GM18519 (cell line): ENCODE results near the gene KCNB1.

Experiments used
- ATAC-seq: cut with Tn5 transposase; IDR thresholded peaks from one replicate; pipeline ENCODE4 v1.9.1; 2021; ENCODE audit warnings: mild to moderate bottlenecking, moderate library complexity; ENCODE audit not compliant: unreplicated experiment, low FRiP score

KCNB1 gene

DNA sequence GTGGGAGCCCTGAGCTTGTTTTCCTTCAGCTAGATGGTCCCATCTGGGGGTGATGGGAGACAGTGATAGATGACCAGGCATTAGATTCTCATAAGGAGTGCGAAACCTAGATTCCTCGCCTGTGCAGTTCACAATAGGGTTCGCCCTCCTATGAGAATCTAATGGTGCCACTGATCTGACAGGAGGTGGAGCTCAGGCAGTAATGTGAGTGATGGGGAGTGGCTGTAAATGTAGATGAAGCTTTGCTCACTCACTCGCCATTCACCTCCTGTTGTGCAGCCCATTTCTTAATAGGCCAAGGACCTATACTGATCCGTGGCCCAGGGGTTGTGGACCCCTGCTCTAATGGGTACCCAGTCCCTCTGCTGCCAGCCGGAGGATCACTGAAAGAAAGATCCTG, 20.7 kb upstream of the KCNB1 start:
- no peak for ATAC-seq

DNA sequence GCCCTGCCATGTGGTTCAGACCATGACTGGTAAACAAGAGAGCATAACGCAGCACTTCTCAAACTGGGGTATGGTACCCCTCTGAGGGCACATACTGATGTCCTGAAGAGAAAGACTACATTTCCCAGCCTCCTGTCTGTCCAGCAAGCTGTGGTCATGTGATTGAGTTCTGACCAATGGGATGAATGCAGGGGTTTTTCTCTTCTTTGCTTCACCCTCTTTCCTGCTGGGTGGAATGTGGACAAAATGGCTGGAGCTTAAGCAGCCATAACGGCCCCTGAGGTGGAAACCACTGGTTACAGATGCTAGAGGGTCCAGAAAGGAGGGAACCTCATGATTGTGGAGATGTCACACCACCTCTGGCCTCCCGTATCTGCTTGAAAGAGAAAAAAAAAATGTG, 19.4 kb upstream of the KCNB1 start:
- no peak for ATAC-seq

DNA sequence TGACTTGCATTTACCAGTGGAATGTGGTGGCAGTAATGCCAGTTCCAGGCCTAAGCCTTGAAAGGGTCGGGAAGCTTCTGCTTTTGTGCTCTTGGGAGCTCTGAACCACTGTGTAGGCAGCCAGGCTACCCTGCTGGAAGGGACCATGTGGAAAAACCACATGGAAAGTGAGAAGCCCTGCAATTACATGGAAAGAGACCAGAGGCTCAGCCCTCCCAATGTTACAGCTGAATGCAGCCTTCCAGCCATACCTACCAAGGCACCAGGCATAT, 14.9 kb upstream of the KCNB1 start:
- ATAC-seq, result no peak

GRCh38 chr20:49496553-49497397, 14.3 kb upstream of the KCNB1 start:
- no peak for ATAC-seq

DNA sequence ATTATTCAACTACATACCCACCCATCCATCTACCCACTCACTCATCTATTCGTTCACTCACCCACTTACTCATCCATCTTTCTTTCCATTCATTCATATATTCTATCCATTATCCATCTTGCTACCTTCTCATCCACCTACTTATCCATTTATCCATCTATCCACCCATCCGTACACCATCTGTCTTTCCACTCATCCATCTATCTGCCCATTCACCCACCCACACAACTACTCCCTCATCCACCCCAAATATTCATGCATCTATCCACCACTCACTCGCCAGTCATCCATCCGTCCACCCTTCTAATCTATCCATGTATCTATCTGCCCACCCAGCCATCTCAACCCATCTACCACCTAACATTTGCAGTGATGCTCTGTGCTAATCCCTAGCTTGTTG, 13.6 kb upstream of the KCNB1 start:
- no peak for ATAC-seq

DNA sequence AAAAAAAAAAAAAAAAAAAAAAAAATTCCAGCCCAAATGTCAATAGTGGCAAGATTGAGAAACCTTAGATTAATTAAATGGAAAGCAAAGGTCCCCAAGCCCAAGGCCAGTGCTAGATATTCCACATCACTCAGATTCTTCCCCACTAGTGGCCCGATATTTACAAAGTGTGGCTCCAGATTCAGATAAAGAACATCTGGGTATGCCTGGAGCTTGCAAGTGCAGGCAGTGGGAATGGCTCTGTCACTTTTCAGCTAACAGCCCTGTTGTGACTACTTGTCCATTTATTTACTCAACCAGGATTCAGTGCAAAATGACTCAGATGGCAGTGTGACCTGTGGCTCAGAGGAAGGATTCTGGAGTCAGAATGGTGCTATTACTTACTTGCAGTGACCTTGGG, 8.2 kb upstream of the KCNB1 start:
- no peak for ATAC-seq

DNA sequence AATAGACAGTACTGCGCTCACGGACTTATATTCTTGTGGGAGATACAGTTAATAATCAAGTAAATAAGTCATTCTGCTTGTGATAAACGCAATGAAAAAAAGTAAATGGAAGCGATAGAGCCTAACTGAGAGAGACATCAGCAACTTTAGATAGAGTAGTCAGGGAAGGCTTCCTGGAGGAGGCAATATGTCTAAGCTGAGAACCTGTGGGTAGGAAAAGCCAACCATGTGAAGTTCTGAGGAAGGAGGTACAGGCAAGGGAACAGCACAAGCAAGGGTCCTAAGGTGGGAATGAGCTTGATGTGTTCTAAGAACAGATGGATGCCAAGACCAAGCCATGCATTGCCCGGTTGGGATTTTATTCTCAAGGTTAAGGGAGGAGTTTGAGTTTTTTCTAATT, 7.2 kb upstream of the KCNB1 start:
- ATAC-seq, result no peak

- no peak for ATAC-seq
Observed at GRCh38 chr20:49486064-49486463, 3.6 kb upstream of the KCNB1 start.

DNA sequence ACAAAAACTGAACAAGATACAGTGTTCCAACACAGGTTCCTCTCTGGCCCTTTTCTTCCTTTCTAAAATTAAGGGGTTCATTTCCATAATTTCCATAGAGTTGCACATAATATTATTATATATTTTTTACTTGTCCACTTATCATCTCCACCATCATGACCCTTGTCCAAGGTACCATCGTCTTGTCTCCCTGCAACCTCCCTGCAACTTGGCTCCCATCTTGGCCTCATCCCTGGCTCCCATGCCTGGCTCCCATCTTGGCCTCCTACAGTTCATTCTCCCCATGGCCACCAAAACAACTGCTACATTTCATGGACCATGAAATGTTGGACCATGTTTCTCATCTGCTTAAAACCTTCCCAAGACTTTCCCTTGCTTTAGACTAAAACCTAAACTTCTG, 3.1 kb upstream of the KCNB1 start:
- ATAC-seq, result no peak

- no peak for ATAC-seq
Observed at GRCh38 chr20:49484180-49485140, 2.0 kb upstream of the KCNB1 start.

DNA sequence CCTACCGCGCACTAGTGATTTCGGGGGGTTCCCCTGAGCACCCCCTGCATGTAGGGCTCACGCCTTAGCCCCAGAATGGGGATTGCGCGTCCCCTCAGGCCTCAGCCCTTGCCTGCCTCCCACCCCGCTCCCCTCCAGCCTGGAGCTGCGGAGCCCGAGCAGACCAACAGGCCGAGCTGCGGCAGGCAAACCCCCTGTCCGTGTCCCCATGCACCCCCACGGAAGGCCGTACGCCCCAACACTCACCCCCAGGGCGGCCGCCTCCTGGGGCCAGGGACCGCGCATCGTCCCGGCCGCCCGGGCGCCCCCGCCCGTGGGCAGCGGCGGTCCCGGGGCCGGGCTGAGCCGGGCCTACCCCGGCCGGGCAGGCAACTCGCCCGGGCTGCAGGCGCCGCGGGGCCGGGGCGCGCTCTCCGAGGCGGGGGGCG, 1.2 kb upstream of the KCNB1 start:
- no peak for ATAC-seq

DNA sequence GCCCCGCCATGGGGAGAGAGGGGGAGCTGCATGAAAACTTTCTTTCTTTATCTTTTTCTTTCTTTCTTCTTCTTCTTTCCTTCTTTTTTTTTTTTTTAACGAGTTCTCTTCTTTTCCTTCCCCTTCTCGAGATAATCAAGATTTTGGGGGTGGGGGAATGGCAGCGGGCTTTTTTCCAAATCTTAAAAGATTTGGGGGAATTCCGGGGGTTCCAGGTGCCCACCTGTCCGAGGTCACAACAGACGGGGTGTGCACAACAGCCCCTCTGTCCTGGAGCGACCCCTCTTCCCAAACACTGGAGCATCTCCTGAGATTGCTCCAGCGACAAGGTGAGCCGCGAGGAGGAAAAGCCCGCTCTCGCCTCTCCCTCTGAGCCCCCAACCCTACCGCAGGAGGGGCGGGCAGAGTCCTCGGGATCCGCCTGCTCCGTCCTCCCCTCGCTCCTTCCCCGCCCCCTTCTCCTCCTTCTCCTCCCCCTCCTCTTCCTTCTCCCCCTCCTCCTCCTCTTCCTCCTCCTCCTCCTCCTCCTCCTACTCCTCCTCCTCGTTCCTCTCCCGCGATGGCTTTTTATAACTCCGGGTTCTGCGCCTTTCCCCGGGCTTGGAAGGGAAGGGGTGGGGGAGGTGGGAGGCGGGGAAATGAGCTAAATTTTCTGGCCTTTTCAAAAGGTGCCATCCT, 689 bp upstream of the KCNB1 start:
- ATAC-seq, result no peak

DNA sequence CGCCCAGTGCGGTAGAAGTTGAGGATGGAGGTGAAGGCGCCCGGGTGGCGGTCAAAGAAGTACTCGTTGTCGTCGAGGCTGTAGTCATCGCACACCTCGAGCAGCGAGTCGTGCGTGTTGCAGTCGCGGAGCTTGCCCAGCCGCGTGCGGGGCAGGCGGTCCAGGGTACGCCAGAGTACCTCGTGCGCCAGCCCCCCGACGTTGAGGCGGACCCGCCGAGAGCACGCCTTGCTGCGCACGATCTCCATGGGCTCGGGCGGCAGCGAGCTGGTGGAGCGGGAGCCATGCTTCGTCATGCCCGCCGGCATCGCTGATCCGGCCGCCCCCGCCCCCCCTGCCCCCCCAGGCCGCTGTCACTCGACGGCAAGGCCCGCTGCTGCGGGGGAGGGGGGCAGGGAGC, 295 bp downstream of the KCNB1 start:
- ATAC-seq, result no peak

GRCh38 chr20:49481116-49481515, 1.4 kb downstream of the KCNB1 start:
- ATAC-seq, result no peak

- ATAC-seq, result no peak
Observed at GRCh38 chr20:49480236-49480635, 2.2 kb downstream of the KCNB1 start.

DNA sequence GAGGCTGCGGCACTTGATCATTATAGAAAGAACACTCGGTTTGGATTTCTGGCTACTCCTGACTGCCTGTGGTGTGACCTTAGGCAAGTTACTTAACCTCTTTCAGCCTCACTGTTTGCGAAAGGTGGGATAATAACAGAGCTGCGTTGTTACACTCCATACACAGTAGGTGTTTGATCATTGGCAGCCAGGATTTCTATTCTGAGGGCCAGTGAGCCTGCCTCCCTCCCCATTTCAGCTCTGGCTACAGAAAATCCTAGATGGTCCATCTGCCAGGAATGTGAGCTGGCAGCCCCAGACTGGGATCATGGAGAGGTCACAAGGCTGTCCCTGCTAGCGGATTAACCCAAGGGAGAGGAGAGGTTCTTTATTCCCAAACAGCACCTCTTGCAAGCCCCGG, 2.7 kb downstream of the KCNB1 start:
- ATAC-seq, result no peak

DNA sequence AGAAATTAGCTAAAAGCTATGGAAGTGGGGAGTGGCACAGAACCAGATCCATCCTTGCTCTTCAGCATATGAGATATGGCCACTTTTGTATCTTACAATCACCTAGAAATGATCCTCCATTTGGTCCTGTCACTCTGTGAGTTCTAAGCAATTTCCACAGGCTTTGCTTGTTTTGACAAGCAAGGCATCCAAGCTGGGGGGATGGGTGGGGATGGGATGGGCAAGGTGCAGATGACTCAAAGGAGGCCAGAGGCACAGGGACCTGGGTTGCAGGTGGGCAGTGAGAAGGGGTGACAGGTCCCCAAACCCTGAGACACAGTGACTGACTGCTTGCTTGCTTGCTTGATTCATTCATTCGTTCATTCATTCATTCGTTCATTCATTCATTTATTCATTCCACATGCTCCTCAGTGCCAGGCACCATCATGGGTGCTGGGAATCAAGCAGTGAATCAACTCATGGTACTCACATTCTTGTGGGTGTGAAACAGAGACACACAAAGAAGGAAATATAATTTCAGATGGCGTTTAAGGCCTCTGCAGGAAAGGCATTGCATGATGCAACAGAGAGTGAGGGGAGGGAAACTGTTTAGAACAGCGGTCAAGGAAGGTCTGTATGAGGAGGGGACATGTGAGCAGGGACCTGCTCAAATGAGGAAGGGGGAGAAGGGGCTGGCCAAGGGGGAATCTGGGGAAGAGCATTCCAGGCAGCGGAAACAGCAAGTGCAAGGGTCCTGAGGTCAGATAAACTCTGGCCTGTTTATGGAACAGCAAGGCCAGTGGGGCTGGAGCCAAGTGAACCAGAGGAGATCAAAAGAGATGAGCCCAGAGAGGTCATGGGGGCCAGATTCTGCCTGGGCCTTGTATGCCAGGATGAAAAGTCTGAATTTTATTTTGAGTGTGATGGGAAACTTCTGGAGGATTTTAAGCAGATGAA, 3.4 kb downstream of the KCNB1 start:
- no peak for ATAC-seq

DNA sequence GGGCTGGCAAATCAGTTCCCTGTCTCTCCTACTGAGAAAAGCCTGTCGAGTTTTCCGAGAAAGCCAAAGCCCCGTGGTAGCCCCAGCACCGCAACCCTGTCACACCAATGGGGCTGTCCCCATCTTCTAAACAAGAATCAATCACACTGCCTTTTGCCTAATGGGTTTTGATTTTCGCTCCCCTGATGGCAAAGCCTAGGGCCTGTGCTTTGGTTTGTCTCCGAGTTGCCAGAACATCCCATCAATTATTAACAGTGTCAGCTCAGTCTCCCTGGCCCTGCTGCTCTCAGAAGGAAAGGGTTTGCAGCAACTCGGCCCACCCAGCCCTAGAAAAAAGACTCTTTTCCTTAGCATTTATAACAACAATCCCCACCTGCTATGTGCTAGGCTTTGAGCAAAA, 4.2 kb downstream of the KCNB1 start:
- no peak for ATAC-seq

GRCh38 chr20:49477200-49477599, 5.3 kb downstream of the KCNB1 start:
- no peak for ATAC-seq

GRCh38 chr20:49476016-49476355, 6.5 kb downstream of the KCNB1 start:
- ATAC-seq, result no peak
